ENCODE measurements around the gene VSIG10. TPM values are rescaled to one million over a fixed set of nuclear protein-coding genes. Genes with fewer than 3 reads are reported as not detected.

The VSIG10 gene
- total and polyA plus RNA-seq, 2 of the 13 experiments (the other 11 are each of a cell fraction or from before 2014, with no cell fraction given): 25.6 to 42.5 TPM

DNA sequence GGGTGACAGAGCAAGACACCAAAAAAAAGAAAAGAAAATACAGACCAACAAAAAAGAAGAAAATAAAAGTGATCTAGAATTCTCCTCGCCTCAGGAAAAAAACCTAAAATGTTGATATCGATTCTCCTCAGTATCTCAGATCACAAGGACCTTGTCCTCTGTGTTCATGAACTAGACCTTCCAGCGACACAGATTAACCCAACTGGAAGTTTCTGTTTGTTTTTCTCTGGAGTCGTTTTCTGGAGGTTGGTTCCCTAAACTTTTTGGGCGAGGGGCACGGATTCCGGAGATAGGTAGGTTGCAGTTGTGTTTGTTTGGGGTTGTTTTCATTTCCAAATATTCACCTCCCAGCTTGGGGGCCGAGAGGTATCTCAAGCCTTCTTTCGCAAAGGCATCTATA is 87.9 kb downstream of the VSIG10 start:
- ChIA-PET POLR2A (interaction anchor here (0.8 to 1.4 kb wide), 2 partner anchors 13 to 120 kb away, joined by 3 to 5 read pairs; no protein-coding TSS in a partner anchor), CTCF (ENCODE audit: low intra/inter-chr PET ratio, low total read pairs) (no interaction called here)
- Histone ChIP-seq H3K4me2 (ENCODE audit: low read depth, low read length) (peak overlapping the region; percentile 93), H2AFZ (ENCODE audit: low read length) (no peak overlapping the region), H3K27me3 (ENCODE audit: control insufficient read depth in 1 of 2, insufficient read depth in 2 of 2, low read length in 2 of 2) (no peaks in the 10 kb centered on the region), H3K79me2 (ENCODE audit: insufficient read depth, low read length) (peaks cover 15% of the 10 kb centered on the region), H3K4me3 (replicated peaks in 1 of 3; ENCODE audit: insufficient read depth in 1 of 3, low read depth in 2 of 3, low read length in 3 of 3) (peak overlapping the region; percentile 7 to 37 (median 28); a peak in 5 of 6 replicates), H3K9me3 (ENCODE audit: low read length) (no peaks in the 10 kb centered on the region), H3K27ac (ENCODE audit: extremely low read length, insufficient read depth, low read length) (no peak overlapping the region), H3K9ac (ENCODE audit: insufficient read depth, low read depth, low read length) (peak overlapping the region; percentile 7; the same call in 1 of the 2 replicates), H4K20me1 (ENCODE audit: insufficient read depth, low read length) (no peaks in the 10 kb centered on the region), H3K4me1 (ENCODE audit: insufficient read depth, low read length) (peaks cover 35% of the 10 kb centered on the region), H3K36me3 (replicated peaks in 1 of 2; ENCODE audit: control insufficient read depth in 1 of 2, insufficient read depth in 2 of 2, low read length in 2 of 2) (peaks cover 3 to 20% of the 10 kb centered on the region in 2 experiments; a peak in 4 of 5 replicates)
- DNase-seq (ENCODE audit: low spot score) (peak; percentile 23), ATAC-seq (peak; percentile 35), FAIRE-seq (no peak)
- 2% methylated on average over 9 of the region's 9 CpGs for WGBS (ENCODE audit: low lambda C conversion rate)
- in situ Hi-C loops (cut with HindIII; ENCODE audit: extremely low pct_ligation_motif_present, low pct_unique_long_range_greater_than_20kb): no loop called here
- intact Hi-C loops (cut with micrococcal nuclease; ENCODE audit: unreplicated experiment): loop anchor here (2.0 to 5.0 kb wide), 2 partner anchors 37 to 139 kb away; no protein-coding TSS in a partner anchor
- no TSS peak for BruUV-seq (replicated peaks)
- TF ChIP-seq TBL1XR1 (IDR thresholded peaks at IDR 0.05; ENCODE audit: borderline replicate concordance, low read length, partially characterized antibody): peak; percentile 72
- TF ChIP-seq RCOR2 (CRISPR knock-in tag; IDR thresholded peaks at IDR 0.05): no peak
- TF ChIP-seq, protein P1, sequence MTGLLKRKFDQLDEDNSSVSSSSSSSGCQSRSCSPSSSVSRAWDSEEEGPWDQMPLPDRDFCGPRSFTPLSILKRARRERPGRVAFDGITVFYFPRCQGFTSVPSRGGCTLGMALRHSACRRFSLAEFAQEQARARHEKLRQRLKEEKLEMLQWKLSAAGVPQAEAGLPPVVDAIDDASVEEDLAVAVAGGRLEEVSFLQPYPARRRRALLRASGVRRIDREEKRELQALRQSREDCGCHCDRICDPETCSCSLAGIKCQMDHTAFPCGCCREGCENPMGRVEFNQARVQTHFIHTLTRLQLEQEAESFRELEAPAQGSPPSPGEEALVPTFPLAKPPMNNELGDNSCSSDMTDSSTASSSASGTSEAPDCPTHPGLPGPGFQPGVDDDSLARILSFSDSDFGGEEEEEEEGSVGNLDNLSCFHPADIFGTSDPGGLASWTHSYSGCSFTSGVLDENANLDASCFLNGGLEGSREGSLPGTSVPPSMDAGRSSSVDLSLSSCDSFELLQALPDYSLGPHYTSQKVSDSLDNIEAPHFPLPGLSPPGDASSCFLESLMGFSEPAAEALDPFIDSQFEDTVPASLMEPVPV (CRISPR knock-in tag; IDR thresholded peaks at IDR 0.05): no peak
- TF ChIP-seq, protein P2, sequence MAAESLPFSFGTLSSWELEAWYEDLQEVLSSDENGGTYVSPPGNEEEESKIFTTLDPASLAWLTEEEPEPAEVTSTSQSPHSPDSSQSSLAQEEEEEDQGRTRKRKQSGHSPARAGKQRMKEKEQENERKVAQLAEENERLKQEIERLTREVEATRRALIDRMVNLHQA (CRISPR knock-in tag; IDR thresholded peaks at IDR 0.05): no peak
- TF ChIP-seq RXRB (CRISPR knock-in tag; IDR thresholded peaks at IDR 0.05; ENCODE audit: borderline replicate concordance): peak; percentile 56; the same call in 1 of the 2 replicates
- TF ChIP-seq, protein P3, sequence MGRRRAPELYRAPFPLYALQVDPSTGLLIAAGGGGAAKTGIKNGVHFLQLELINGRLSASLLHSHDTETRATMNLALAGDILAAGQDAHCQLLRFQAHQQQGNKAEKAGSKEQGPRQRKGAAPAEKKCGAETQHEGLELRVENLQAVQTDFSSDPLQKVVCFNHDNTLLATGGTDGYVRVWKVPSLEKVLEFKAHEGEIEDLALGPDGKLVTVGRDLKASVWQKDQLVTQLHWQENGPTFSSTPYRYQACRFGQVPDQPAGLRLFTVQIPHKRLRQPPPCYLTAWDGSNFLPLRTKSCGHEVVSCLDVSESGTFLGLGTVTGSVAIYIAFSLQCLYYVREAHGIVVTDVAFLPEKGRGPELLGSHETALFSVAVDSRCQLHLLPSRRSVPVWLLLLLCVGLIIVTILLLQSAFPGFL (CRISPR knock-in tag; IDR thresholded peaks at IDR 0.05): no peak
- peak; percentile 78 for TF ChIP-seq RARA (CRISPR knock-in tag; IDR thresholded peaks at IDR 0.05)
- TF ChIP-seq HOXA5 (CRISPR knock-in tag; IDR thresholded peaks at IDR 0.05): no peak
- TF ChIP-seq MTA1 (CRISPR knock-in tag; IDR thresholded peaks at IDR 0.05; ENCODE audit: borderline replicate concordance): no peak
- TF ChIP-seq, protein P4, sequence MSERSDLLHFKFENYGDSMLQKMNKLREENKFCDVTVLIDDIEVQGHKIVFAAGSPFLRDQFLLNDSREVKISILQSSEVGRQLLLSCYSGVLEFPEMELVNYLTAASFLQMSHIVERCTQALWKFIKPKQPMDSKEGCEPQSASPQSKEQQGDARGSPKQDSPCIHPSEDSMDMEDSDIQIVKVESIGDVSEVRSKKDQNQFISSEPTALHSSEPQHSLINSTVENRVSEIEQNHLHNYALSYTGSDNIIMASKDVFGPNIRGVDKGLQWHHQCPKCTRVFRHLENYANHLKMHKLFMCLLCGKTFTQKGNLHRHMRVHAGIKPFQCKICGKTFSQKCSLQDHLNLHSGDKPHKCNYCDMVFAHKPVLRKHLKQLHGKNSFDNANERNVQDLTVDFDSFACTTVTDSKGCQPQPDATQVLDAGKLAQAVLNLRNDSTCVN (CRISPR knock-in tag; IDR thresholded peaks at IDR 0.05; ENCODE audit: borderline replicate concordance): peak; percentile 100
- TF ChIP-seq XBP1 (CRISPR knock-in tag; IDR thresholded peaks at IDR 0.05): no peak
- TF ChIP-seq NONO (IDR thresholded peaks at IDR 0.05): no peak
- no peak for TF ChIP-seq NONO (CRISPR knock-in tag; conservative IDR thresholded peaks at IDR 0.05)
- TF ChIP-seq ZNF615 (CRISPR knock-in tag; IDR thresholded peaks at IDR 0.05; ENCODE audit: borderline replicate concordance): no peak
- 0 out of 2 replicates have a peak, but pooled peaks have one; percentile 25 for TF ChIP-seq NCOR1 (IDR thresholded peaks at IDR 0.05; ENCODE audit: borderline replicate concordance, low read length)
- TF ChIP-seq, protein P5, sequence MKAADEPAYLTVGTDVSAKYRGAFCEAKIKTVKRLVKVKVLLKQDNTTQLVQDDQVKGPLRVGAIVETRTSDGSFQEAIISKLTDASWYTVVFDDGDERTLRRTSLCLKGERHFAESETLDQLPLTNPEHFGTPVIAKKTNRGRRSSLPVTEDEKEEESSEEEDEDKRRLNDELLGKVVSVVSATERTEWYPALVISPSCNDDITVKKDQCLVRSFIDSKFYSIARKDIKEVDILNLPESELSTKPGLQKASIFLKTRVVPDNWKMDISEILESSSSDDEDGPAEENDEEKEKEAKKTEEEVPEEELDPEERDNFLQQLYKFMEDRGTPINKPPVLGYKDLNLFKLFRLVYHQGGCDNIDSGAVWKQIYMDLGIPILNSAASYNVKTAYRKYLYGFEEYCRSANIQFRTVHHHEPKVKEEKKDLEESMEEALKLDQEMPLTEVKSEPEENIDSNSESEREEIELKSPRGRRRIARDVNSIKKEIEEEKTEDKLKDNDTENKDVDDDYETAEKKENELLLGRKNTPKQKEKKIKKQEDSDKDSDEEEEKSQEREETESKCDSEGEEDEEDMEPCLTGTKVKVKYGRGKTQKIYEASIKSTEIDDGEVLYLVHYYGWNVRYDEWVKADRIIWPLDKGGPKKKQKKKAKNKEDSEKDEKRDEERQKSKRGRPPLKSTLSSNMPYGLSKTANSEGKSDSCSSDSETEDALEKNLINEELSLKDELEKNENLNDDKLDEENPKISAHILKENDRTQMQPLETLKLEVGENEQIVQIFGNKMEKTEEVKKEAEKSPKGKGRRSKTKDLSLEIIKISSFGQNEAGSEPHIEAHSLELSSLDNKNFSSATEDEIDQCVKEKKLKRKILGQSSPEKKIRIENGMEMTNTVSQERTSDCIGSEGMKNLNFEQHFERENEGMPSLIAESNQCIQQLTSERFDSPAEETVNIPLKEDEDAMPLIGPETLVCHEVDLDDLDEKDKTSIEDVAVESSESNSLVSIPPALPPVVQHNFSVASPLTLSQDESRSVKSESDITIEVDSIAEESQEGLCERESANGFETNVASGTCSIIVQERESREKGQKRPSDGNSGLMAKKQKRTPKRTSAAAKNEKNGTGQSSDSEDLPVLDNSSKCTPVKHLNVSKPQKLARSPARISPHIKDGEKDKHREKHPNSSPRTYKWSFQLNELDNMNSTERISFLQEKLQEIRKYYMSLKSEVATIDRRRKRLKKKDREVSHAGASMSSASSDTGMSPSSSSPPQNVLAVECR (CRISPR knock-in tag; IDR thresholded peaks at IDR 0.05; ENCODE audit: borderline replicate concordance): no peak
- no peak for TF ChIP-seq EED (CRISPR knock-in tag; IDR thresholded peaks at IDR 0.05)
